Placental epithelial cell (primary cell): ENCODE measurements around the gene CCL15. TPM values are rescaled to one million over a fixed set of nuclear protein-coding genes. Genes with fewer than 3 reads are reported as not detected.

ENCODE experiments used
- total RNA-seq: library from RNA; depleted of rRNA; stranded (reverse); fragments of >200 nt; gene quantifications from 2 replicates; pipeline ENCODE4 v1.2.3, GENCODE V29; 2012

The CCL15 gene
- not detected in 2 replicates for total RNA-seq

GRCh38 chr17:36001110-36001771 lies at the start of gene CCL15:
CCL15 (minus strand) TSS chr17:36001553; CDS start chr17:36001492, 61 bp downstream.

GRCh38 chr17:36017799-36018198 lies 16.4 kb upstream of the CCL15 start, which contains the start of gene CCL23:
CCL23 (minus strand) TSS chr17:36017972; CDS start chr17:36017897, 75 bp downstream.

GRCh38 chr17:35986643-35987042 lies 14.7 kb downstream of the CCL15 start, which contains the start of gene CCL14:
CCL14 (minus strand) TSS chr17:35986729; CDS start chr17:35986649, 80 bp downstream.

GRCh38 chr17:35981246-35981645 lies 20.1 kb downstream of the CCL15 start, which contains the start of gene CCL16:
CCL16 (minus strand) TSS chr17:35981497; CDS start chr17:35981420, 77 bp downstream.

Other genes with a start within 250 kb of the CCL15 start
- not detected in 2 replicates for gene GAS2L2, start 248.3 kb downstream of the CCL15 start, total RNA-seq
- not detected in 2 replicates for gene C17orf50, start 240.7 kb downstream of the CCL15 start, total RNA-seq
- 0.79 and 2.7 TPM in 2 replicates for gene MMP28, start 205.9 kb downstream of the CCL15 start, total RNA-seq
- 36.5 and 57.6 TPM in 2 replicates for gene TAF15, start 192.1 kb downstream of the CCL15 start, total RNA-seq
- not detected in 2 replicates for gene HEATR9, start 132.7 kb downstream of the CCL15 start, total RNA-seq
- not detected in 2 replicates for gene CCL5, start 121.2 kb downstream of the CCL15 start, total RNA-seq
- gene RDM1, start 70.8 kb downstream of the CCL15 start, total RNA-seq: under 0.01 and 0.43 TPM in 2 replicates
- gene LYZL6, start 57.8 kb downstream of the CCL15 start, total RNA-seq: not detected in 2 replicates
- not detected in 2 replicates for gene CCL16, start 20.1 kb downstream of the CCL15 start, total RNA-seq
- gene CCL14, start 14.8 kb downstream of the CCL15 start, total RNA-seq: not detected in 2 replicates
- not detected in 2 replicates for gene CCL23, start 16.4 kb upstream of the CCL15 start, total RNA-seq
- gene CCL18, start 62.7 kb upstream of the CCL15 start, total RNA-seq: not detected in 2 replicates
- not detected in 2 replicates for gene CCL3, start 88.6 kb upstream of the CCL15 start, total RNA-seq
- not detected in 2 replicates for gene CCL4, start 102.3 kb upstream of the CCL15 start, total RNA-seq
- 1.2 and 5.9 TPM in 2 replicates for gene TBC1D3B, start 175.1 kb upstream of the CCL15 start, total RNA-seq
- gene CCL3L1, start 195.2 kb upstream of the CCL15 start, total RNA-seq: not detected in 2 replicates
- gene CCL4L2, start 209.5 kb upstream of the CCL15 start, total RNA-seq: not detected in 2 replicates